ENCODE measurements around the gene TENT4A. TPM values are rescaled to one million over a fixed set of nuclear protein-coding genes. Genes with fewer than 3 reads are reported as not detected.

TENT4A gene
- total RNA-seq, 1 experiment from 2014 or later: 32.3 TPM

DNA sequence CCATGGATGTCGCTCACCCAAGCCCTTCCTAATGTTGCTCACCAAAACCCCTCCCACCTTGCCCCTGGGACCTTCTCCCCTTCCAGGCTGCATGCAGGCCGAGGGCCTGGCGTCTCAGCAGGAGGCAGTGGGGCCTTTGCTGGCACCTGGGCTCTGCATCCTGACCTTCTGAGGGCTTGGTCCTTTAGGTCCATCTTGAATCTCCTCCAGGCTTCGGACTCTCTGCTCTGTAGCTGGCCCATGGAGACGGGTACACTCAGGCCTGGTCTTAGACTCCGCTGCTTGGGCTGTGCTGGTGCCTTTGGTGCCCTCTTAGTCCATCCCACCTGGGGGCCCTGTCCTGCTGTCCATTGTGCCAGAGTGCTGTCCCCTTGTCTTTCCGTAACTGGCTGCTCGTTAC is 14.0 kb downstream of the TENT4A start:
- POLR2A ChIA-PET: no interaction called here
- Mint-ChIP-seq H3K36me3 (ENCODE audit: insufficient read depth, unreplicated experiment) (peaks cover 38% of the 10 kb centered on the region), H3K4me3 (ENCODE audit: unreplicated experiment) (no peak overlapping the region), H3K4me1 (ENCODE audit: low read depth, unreplicated experiment) (peaks cover 23% of the 10 kb centered on the region), H3K27ac (ENCODE audit: unreplicated experiment) (no peak overlapping the region), H3K9me3 (ENCODE audit: unreplicated experiment) (no peaks in the 10 kb centered on the region), H3K27me3 (ENCODE audit: insufficient read depth, unreplicated experiment) (no peaks in the 10 kb centered on the region)
- BruUV-seq (replicated peaks): no TSS peak
- no peaks in the 10 kb centered on the region for H3K36me3 ChIP-seq (ENCODE audit: control insufficient read depth, insufficient read depth, low read length)
- no peak overlapping the region for H3K4me3 ChIP-seq (ENCODE audit: low read depth, low read length)
- H3K27me3 ChIP-seq (replicated peaks; ENCODE audit: control insufficient read depth, insufficient read depth, low read length): no peaks in the 10 kb centered on the region
- no peak for TF ChIP-seq CTCF (IDR thresholded peaks at IDR 0.05; ENCODE audit: insufficient read depth in 1 of 2, low read depth in 1 of 2, low read length in 1 of 2, severe bottlenecking in 1 of 2, unreplicated experiment in 1 of 2)
- intact Hi-C loops (cut with micrococcal nuclease; ENCODE audit: unreplicated experiment): no loop called here
- DNase-seq: no peak
- CTCF ChIA-PET: no interaction called here
- no peaks in the 10 kb centered on the region for H3K9me3 ChIP-seq
- H3K4me1 ChIP-seq: peaks cover 22% of the 10 kb centered on the region

- TF ChIP-seq CTCF (IDR thresholded peaks at IDR 0.05; ENCODE audit: insufficient read depth in 1 of 2, low read depth in 1 of 2, low read length in 1 of 2, severe bottlenecking in 1 of 2, unreplicated experiment in 1 of 2): no peak
- no peak overlapping the region for H3K4me3 Mint-ChIP-seq (ENCODE audit: unreplicated experiment)
- Histone ChIP-seq H3K4me3 (ENCODE audit: low read depth, low read length) (no peak overlapping the region), H3K36me3 (ENCODE audit: control insufficient read depth, insufficient read depth, low read length) (no peaks in the 10 kb centered on the region), H3K4me1 (peaks cover 26% of the 10 kb centered on the region), H3K9me3 (no peaks in the 10 kb centered on the region), H3K27me3 (replicated peaks; ENCODE audit: control insufficient read depth, insufficient read depth, low read length) (no peaks in the 10 kb centered on the region)
- H3K4me1 Mint-ChIP-seq (ENCODE audit: low read depth, unreplicated experiment): peaks cover 28% of the 10 kb centered on the region
- no peaks in the 10 kb centered on the region for H3K27me3 Mint-ChIP-seq (ENCODE audit: insufficient read depth, unreplicated experiment)
- no TSS peak for BruUV-seq (replicated peaks)
- intact Hi-C loops (cut with micrococcal nuclease; ENCODE audit: unreplicated experiment): no loop called here
- no peak overlapping the region for H3K27ac Mint-ChIP-seq (ENCODE audit: unreplicated experiment)
- no peaks in the 10 kb centered on the region for H3K9me3 Mint-ChIP-seq (ENCODE audit: unreplicated experiment)
- POLR2A ChIA-PET: no interaction called here
- no peak for DNase-seq
- H3K36me3 Mint-ChIP-seq (ENCODE audit: insufficient read depth, unreplicated experiment): peaks cover 38% of the 10 kb centered on the region
- CTCF ChIA-PET: no interaction called here
These were observed 15.0 kb downstream of the TENT4A start for GRCh38 chr5:6728011-6728794.

DNA sequence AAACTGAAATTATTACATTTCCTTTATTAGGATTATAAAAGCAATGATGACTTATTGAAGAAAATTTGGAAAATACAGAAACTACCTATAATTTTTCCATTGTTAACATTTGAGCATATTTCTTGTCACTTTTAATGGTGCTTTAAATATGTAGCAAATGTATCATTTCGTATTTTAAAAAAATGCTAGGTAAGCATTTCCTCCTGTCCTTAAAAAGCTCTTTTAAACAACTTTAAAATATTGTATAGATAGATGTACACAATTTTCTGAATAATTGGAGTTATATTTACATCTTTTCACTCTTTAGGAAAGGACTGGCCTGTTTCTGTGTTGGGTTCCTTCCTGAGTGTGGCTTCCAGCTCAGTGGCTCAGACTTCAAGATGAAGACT is 15.6 kb downstream of the TENT4A start:
- no peaks in the 10 kb centered on the region for H3K27me3 ChIP-seq (replicated peaks; ENCODE audit: control insufficient read depth, insufficient read depth, low read length)
- CTCF ChIA-PET: no interaction called here
- no TSS peak for BruUV-seq (replicated peaks)
- no peaks in the 10 kb centered on the region for H3K9me3 ChIP-seq
- POLR2A ChIA-PET: no interaction called here
- no peaks in the 10 kb centered on the region for H3K9me3 Mint-ChIP-seq (ENCODE audit: unreplicated experiment)
- no peak for DNase-seq
- intact Hi-C loops (cut with micrococcal nuclease; ENCODE audit: unreplicated experiment): no loop called here
- H3K36me3 ChIP-seq (ENCODE audit: control insufficient read depth, insufficient read depth, low read length): no peaks in the 10 kb centered on the region
- H3K4me3 Mint-ChIP-seq (ENCODE audit: unreplicated experiment): no peak overlapping the region
- H3K4me3 ChIP-seq (ENCODE audit: low read depth, low read length): no peak overlapping the region
- H3K27ac Mint-ChIP-seq (ENCODE audit: unreplicated experiment): no peak overlapping the region
- peaks cover 29% of the 10 kb centered on the region for H3K4me1 ChIP-seq
- peaks cover 32% of the 10 kb centered on the region for H3K4me1 Mint-ChIP-seq (ENCODE audit: low read depth, unreplicated experiment)
- H3K27me3 Mint-ChIP-seq (ENCODE audit: insufficient read depth, unreplicated experiment): no peaks in the 10 kb centered on the region
- TF ChIP-seq CTCF (IDR thresholded peaks at IDR 0.05; ENCODE audit: insufficient read depth in 1 of 2, low read depth in 1 of 2, low read length in 1 of 2, severe bottlenecking in 1 of 2, unreplicated experiment in 1 of 2): no peak
- H3K36me3 Mint-ChIP-seq (ENCODE audit: insufficient read depth, unreplicated experiment): peaks cover 33% of the 10 kb centered on the region

Data from Caco-2 (cell line).